Kidney (tissue), 11 donors: ENCODE measurements around the gene GAGE12D. TPM values are rescaled to one million over a fixed set of nuclear protein-coding genes. Genes with fewer than 3 reads are reported as not detected.
"Not testable (repeated sequence)": the region's sequence is repeated elsewhere in the genome, so short reads cannot be mapped to it uniquely, and the experiment has no call there.

Experiments used
- DNase-seq, 5 donors: peaks; one replicate each; pipeline ENCODE4 v3.0.0-alpha.2; 2013 to 2020
- FAIRE-seq: peaks from 2 replicates; lab custom pipeline; 2012; peaks lifted over from hg19 to GRCh38; lab: Jason Lieb, UNC
- H3K27ac ChIP-seq, 2 donors: one replicate each; pipeline ENCODE4 v1.7.0; 2013; ENCODE audit warnings: low read depth in 2 of 2, low read length in 2 of 2, inconsistent platforms in 1 of 2
- H3K27me3 ChIP-seq: one replicate; pipeline ENCODE4 v1.7.1; 2013; ENCODE audit warnings: low read length, inconsistent platforms; ENCODE audit not compliant: control insufficient read depth, insufficient read depth
- H3K36me3 ChIP-seq, 3 donors: one replicate each; pipeline versions ENCODE4 v1.7.0 to v1.7.1; 2013; ENCODE audit warnings: low read length in 3 of 3, control low read depth in 1 of 3, inconsistent platforms in 1 of 3; ENCODE audit not compliant: insufficient read depth in 3 of 3, control insufficient read depth in 2 of 3
- H3K4me1 ChIP-seq, 3 donors: one replicate each; pipeline versions ENCODE4 v1.7.0 to v1.7.1; 2013; ENCODE audit warnings: low read length in 3 of 3, inconsistent platforms in 1 of 3, low read depth in 1 of 3; ENCODE audit not compliant: control insufficient read depth in 2 of 3, insufficient read depth in 2 of 3
- H3K4me3 ChIP-seq, 3 donors: one replicate each; pipeline versions ENCODE4 v1.7.0 to v1.8.1; 2013; ENCODE audit warnings: low read length in 3 of 3, control low read depth in 1 of 3, inconsistent platforms in 1 of 3
- H3K9ac ChIP-seq, 3 donors: one replicate each; pipeline versions ENCODE4 v1.7.0 to v1.7.1; 2013; ENCODE audit warnings: low read length in 3 of 3, control low read depth in 1 of 3, inconsistent platforms in 1 of 3
- H3K9me3 ChIP-seq, 3 donors: one replicate each; pipeline versions ENCODE4 v1.7.0 to v1.7.1; 2013; ENCODE audit warnings: low read length in 3 of 3, control low read depth in 1 of 3, inconsistent platforms in 1 of 3; ENCODE audit not compliant: control insufficient read depth in 2 of 3, insufficient read depth in 1 of 3
- intact Hi-C: fragments of 100-400 bp; cut with DNase I; formaldehyde crosslinking; loops from one replicate; pipeline ENCODE4 v1.11.1; 2022
- polyA plus RNA-seq: library from polyadenylated mRNA; stranded (reverse); fragments of 350-450 nt; fragmentation: Illumina TruSeq; extraction: RNeasy Lipid Tissue Mini Kit (QIAGEN cat#74804); gene quantifications from one replicate; pipeline ENCODE4 v1.2.3, GENCODE V29; 2014; ENCODE audit warnings: low read depth, low replicate concordance; ENCODE audit not compliant: insufficient read depth
- total RNA-seq: library from RNA; stranded (reverse); fragmentation: NEBNext Ultra II Directional; extraction: Animal tissue kit (Norgen Biotek cat#: 25700); gene quantifications from one replicate; pipeline ENCODE4 v1.2.1, GENCODE V29; 2021
- donor health status: control.
- donor health status: control.
- donor health status: DM: yes; HTN: yes; CAD: no.
- donor health status: Normal renal cell carcinoma (clear cell type).

GAGE12D gene
- total and polyA plus RNA-seq, 2 donors from 2014 or later, result not detected

DNA sequence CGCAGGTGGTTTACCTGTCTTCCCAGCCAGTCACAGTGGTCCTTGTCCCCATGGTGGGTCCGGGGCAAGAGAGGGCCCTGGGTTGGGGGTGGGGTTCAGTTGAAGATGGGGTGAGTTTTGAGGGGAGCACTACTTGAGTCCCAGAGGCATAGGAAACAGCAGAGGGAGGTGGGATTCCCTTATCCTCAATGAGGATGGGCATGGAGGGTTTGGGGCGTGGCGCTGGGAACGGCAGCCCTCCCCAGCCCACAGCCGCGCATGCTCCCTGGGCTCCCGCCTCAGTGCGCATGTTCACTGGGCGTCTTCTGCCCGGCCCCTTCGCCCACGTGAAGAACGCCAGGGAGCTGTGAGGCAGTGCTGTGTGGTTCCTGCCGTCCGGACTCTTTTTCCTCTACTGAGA, 47.7 kb downstream of the GAGE12D start, which contains the start of gene GAGE2A:
GAGE2A (plus strand) TSS at position 301 of the 400 bp plus-strand sequence. CDS start 1,155 bp downstream, outside the sequence.
- intact Hi-C loops, H3K9me3 ChIP-seq, H3K27ac ChIP-seq, H3K27me3 ChIP-seq, FAIRE-seq, H3K36me3 ChIP-seq, H3K4me3 ChIP-seq, DNase-seq, H3K9ac ChIP-seq, H3K4me1 ChIP-seq: not testable (repeated sequence)

DNA sequence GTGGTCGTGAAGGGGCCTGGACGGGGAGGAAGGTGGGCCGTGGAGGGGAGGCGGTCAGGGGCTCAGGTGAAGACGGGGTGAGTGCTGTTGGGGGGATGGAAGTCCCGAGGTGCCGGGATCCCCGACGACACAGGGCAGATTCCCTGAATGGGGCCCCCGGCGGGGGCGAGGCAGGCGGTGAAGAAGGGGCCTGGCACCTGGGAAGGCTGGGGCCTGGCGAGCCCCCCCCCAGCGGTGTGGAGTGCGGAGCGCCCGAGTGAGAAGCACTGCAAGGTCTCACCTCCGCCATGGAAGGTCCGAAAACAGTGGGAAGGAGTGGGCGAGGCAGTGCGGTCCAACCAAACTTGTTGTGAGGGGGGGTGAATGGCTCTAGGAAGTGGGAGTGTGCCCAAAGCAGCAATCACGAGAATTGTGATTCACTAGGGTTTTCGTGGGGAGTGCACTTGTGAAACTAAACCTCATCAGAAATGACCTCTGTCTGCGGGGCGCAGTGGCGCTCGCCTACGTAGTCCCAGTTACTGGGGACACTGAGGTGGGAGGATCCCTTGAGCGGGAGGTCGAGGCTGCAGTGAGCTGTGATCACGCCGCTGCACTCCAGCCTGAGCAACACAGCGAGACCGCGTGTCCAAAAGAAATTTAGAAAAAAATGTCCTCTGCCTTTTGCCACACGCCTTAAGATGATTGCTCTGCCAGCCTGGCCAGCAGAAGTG, 48.4 kb downstream of the GAGE12D start:
- peak in 1 of 5 donors; percentile 85 for DNase-seq
- H3K27me3 ChIP-seq, H3K4me1 ChIP-seq, H3K27ac ChIP-seq, intact Hi-C loops, H3K4me3 ChIP-seq, H3K36me3 ChIP-seq, FAIRE-seq, H3K9me3 ChIP-seq, H3K9ac ChIP-seq: not testable (repeated sequence)

DNA sequence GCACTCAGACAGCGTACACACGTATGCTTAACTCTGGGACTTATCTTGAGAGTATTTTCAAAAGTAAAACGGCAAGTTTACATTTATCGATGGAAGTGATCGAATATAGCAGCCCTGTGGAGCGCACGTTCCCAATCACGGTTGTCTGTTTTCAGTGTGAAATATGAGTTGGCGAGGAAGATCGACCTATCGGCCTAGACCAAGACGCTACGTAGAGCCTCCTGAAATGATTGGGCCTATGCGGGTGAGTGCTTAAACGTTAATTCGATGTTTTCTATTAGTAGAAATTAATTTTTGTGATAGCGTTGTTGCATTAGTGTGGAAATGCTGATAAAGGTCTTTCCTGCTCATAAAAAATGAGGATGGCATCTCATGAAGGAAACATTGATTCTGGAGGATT, 49.0 kb downstream of the GAGE12D start:
- intact Hi-C loops, H3K4me3 ChIP-seq, H3K9ac ChIP-seq, H3K27ac ChIP-seq, H3K36me3 ChIP-seq, H3K4me1 ChIP-seq, H3K9me3 ChIP-seq, H3K27me3 ChIP-seq, FAIRE-seq: not testable (repeated sequence)
- peak in 1 of 5 donors; percentile 9 for DNase-seq

Other genes with a start within 250 kb of the GAGE12D start
- not detected for gene GAGE10, start 238.1 kb upstream of the GAGE12D start, total RNA-seq
- gene GAGE10, start 238.1 kb upstream of the GAGE12D start, polyA plus RNA-seq, result not detected
- not detected for gene GAGE12J, start 219.7 kb upstream of the GAGE12D start, total RNA-seq
- not detected for gene GAGE12J, start 219.7 kb upstream of the GAGE12D start, polyA plus RNA-seq
- not detected for gene GAGE13, start 210.2 kb upstream of the GAGE12D start, total RNA-seq
- not detected for gene GAGE13, start 210.2 kb upstream of the GAGE12D start, polyA plus RNA-seq
- not detected for gene GAGE12C, start 9.6 kb upstream of the GAGE12D start, total RNA-seq
- gene GAGE12C, start 9.6 kb upstream of the GAGE12D start, polyA plus RNA-seq, result not detected
- not detected for gene GAGE12E, start 9.6 kb downstream of the GAGE12D start, total RNA-seq
- not detected for gene GAGE12E, start 9.6 kb downstream of the GAGE12D start, polyA plus RNA-seq
- not detected for gene GAGE12F, start 19.1 kb downstream of the GAGE12D start, total RNA-seq
- gene GAGE12F, start 19.1 kb downstream of the GAGE12D start, polyA plus RNA-seq, result not detected
- not detected for gene GAGE12G, start 28.7 kb downstream of the GAGE12D start, total RNA-seq
- gene GAGE12G, start 28.7 kb downstream of the GAGE12D start, polyA plus RNA-seq, result not detected
- not detected for gene GAGE12H, start 38.2 kb downstream of the GAGE12D start, total RNA-seq
- not detected for gene GAGE12H, start 38.2 kb downstream of the GAGE12D start, polyA plus RNA-seq
- not detected for gene GAGE2A, start 47.8 kb downstream of the GAGE12D start, total RNA-seq
- gene GAGE2A, start 47.8 kb downstream of the GAGE12D start, polyA plus RNA-seq, result not detected
- gene GAGE1, start 57.3 kb downstream of the GAGE12D start, total RNA-seq, result not detected
- gene GAGE1, start 57.3 kb downstream of the GAGE12D start, polyA plus RNA-seq, result not detected
- not detected for gene PAGE1, start 154.3 kb downstream of the GAGE12D start, total RNA-seq
- gene PAGE1, start 154.3 kb downstream of the GAGE12D start, polyA plus RNA-seq, result not detected